Skeletal muscle tissue (tissue), 4 donors: ENCODE data around the gene BLMH. TPM values are rescaled to one million over a fixed set of nuclear protein-coding genes. Genes with fewer than 3 reads are reported as not detected.

Experiments
- H3K27ac ChIP-seq: one replicate; pipeline ENCODE4 v1.7.0; 2013; ENCODE audit warnings: mild to moderate bottlenecking, low read depth, low read length, inconsistent platforms
- H3K27me3 ChIP-seq, 3 donors: one replicate each; pipeline ENCODE4 v1.7.0; 2013; ENCODE audit warnings: low read length in 3 of 3; ENCODE audit not compliant: control insufficient read depth in 3 of 3, insufficient read depth in 3 of 3
- H3K36me3 ChIP-seq, 3 donors: one replicate each; pipeline ENCODE4 v1.7.0; 2013; ENCODE audit warnings: low read length in 3 of 3; ENCODE audit not compliant: control insufficient read depth in 3 of 3, insufficient read depth in 3 of 3
- H3K4me1 ChIP-seq, 3 donors: one replicate each; pipeline ENCODE4 v1.7.0; 2013; ENCODE audit warnings: low read length in 3 of 3, mild to moderate bottlenecking in 3 of 3; ENCODE audit not compliant: control insufficient read depth in 3 of 3, insufficient read depth in 3 of 3
- H3K4me3 ChIP-seq, 3 donors: one replicate each; pipeline ENCODE4 v1.7.0; 2013; ENCODE audit warnings: low read length in 3 of 3
- H3K9ac ChIP-seq, 3 donors: one replicate each; pipeline ENCODE4 v1.7.0; 2013; ENCODE audit warnings: low read length in 3 of 3, mild to moderate bottlenecking in 3 of 3, moderate library complexity in 2 of 3, low read depth in 1 of 3
- H3K9me3 ChIP-seq, 3 donors: one replicate each; pipeline ENCODE4 v1.7.0; 2013; ENCODE audit warnings: low read length in 3 of 3; ENCODE audit not compliant: control insufficient read depth in 3 of 3
- total RNA-seq: library from RNA; depleted of rRNA; stranded (reverse); fragments of >200 nt; gene quantifications from one replicate; pipeline ENCODE4 v1.2.3, GENCODE V29; 2014
- donor health status: Osteomylitis.

BLMH gene
- total RNA-seq, 1 donor from 2014 or later, result 37.1 TPM

DNA sequence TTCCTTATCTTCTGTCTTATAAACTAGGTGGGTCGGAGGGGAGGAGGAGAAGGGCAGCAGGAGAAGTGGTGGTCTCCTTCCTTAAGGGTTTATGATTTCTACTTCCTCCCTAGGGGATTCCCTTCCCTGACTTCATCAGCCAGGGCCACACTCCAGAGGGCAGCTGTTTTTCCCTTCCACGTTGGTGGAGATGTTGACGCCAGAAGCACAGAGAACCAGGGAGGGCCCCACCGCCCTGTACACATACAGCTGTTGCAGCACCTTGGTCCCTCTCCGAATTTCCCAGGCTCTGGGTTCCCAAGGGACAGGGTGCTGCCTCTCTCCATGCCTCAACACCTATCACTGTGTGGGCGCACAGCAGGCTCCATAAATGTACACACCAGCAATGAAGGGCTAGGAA is 50.7 kb downstream of the BLMH start:
- H3K36me3 ChIP-seq, result no peaks in the 10 kb centered on the region
- no peaks in the 10 kb centered on the region for H3K9me3 ChIP-seq
- no peak overlapping the region for H3K9ac ChIP-seq
- H3K4me1 ChIP-seq, result peaks cover 6 to 9% (median 7%) of the 10 kb centered on the region in 3 donors
- H3K4me3 ChIP-seq, result no peak overlapping the region
- H3K27ac ChIP-seq, result no peak overlapping the region
- H3K27me3 ChIP-seq, result peaks cover 19 to 44% (median 38%) of the 10 kb centered on the region in 3 donors

DNA sequence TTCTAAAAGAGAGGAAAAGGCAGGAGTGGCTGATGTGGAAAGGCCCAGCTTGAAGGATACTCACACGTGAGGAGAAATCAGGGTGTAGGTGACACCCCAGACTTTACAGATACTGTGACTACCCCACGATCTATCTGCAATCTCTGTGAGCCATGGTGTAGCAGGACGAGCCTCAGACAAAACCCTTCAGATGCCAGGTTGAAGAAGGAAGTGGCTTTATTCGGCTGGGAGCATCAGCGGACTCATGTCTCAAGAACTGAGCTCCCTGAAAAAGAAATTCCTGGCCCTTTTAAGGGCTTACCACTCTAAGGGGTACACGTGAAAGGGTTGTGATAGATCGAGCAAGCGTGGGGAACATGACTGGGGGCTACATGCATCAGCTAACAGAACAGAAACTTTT is 51.6 kb downstream of the BLMH start:
- Histone ChIP-seq H3K27ac (no peak overlapping the region), H3K4me3 (no peak overlapping the region), H3K9me3 (no peaks in the 10 kb centered on the region), H3K9ac (no peak overlapping the region), H3K36me3 (no peaks in the 10 kb centered on the region), H3K4me1 (peaks cover 14 to 16% (median 15%) of the 10 kb centered on the region in 3 donors), H3K27me3 (peaks cover 26 to 53% (median 47%) of the 10 kb centered on the region in 3 donors)

DNA sequence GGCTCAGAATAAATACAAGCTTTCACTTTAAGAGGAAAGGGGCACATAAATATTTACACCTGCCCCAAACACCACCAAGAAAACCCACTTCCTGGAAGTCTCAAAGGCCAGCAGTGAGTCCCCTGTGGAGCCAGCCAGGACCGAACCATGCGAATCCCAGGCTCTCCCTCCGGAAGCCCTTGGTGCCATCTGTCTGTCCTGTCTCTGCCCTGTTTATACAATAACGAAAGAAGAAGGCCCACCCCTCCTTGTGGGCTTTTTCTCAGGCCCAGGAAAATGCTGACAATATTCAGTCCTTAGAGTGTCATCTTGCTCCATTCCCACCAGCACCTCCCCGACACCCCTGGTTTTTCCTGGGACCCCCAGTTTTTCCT is 52.7 kb downstream of the BLMH start:
- no peak overlapping the region for H3K9ac ChIP-seq
- H3K4me3 ChIP-seq, result no peak overlapping the region
- no peak overlapping the region for H3K27ac ChIP-seq
- H3K4me1 ChIP-seq, result peaks cover 16 to 18% (median 16%) of the 10 kb centered on the region in 3 donors
- H3K36me3 ChIP-seq, result no peaks in the 10 kb centered on the region
- peaks cover 36 to 64% (median 50%) of the 10 kb centered on the region in 3 donors for H3K27me3 ChIP-seq
- H3K9me3 ChIP-seq, result no peaks in the 10 kb centered on the region

DNA sequence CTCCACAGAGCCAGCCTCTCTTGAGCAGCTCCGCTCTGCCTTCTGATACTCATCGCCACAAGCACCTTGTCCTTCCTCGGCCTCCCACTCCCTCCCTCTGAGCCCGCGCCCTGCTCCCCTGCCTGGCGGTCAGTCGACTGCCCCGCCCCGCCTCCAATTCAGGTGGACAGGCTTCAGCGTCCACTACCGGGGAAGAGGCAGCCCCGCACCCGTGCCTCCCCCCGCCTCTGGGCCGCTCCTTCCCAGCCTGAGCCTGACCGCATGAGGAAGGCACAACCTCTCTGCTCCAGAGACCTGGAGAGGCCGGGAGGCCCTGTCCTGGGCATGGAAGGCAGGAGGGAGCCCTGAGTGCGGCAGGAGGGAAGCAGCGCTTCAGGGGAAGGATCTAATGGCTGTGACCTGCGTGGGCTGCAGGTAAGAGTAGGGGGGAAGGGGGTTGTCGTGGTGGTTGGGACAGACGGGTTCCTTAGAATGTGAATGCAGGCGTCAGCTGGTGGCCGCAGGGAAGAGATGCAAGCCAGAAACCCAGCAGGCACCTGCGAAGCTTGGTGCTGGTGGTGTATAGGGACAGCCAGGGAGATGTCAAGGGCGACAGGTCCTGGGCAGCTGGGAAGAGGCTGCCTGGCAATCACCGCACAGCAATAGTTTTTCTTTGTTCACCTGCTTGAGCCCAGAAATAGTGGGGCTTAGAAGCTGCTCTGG is 53.2 kb downstream of the BLMH start:
- H3K27me3 ChIP-seq, result peaks cover 41 to 66% (median 53%) of the 10 kb centered on the region in 3 donors
- H3K4me3 ChIP-seq, result no peak overlapping the region
- no peaks in the 10 kb centered on the region for H3K9me3 ChIP-seq
- H3K9ac ChIP-seq, result no peak overlapping the region
- no peak overlapping the region for H3K27ac ChIP-seq
- no peaks in the 10 kb centered on the region for H3K36me3 ChIP-seq
- H3K4me1 ChIP-seq, result peaks cover 16 to 18% (median 16%) of the 10 kb centered on the region in 3 donors

DNA sequence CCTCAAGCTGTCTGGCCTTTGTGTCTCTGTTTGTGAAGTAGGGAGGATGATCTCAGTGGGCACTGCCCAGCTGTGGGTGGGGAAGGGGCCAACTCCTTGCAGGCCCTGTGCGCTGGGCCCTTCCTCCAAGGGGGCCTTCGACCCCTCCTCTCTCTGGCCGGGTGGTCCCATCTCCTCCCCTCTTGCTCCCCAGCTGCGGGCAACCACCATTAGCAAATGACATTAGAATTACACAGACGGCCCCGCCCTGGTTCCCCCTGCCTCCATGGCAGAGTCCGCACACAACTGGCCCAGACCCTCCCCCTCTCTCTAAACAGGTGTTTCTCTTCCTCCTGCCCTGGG is 53.8 kb downstream of the BLMH start:
- peaks cover 16 to 18% (median 16%) of the 10 kb centered on the region in 3 donors for H3K4me1 ChIP-seq
- H3K9ac ChIP-seq, result no peak overlapping the region
- no peaks in the 10 kb centered on the region for H3K36me3 ChIP-seq
- H3K27me3 ChIP-seq, result peaks cover 43 to 68% (median 53%) of the 10 kb centered on the region in 3 donors
- H3K9me3 ChIP-seq, result no peaks in the 10 kb centered on the region
- no peak overlapping the region for H3K27ac ChIP-seq
- no peak overlapping the region for H3K4me3 ChIP-seq

DNA sequence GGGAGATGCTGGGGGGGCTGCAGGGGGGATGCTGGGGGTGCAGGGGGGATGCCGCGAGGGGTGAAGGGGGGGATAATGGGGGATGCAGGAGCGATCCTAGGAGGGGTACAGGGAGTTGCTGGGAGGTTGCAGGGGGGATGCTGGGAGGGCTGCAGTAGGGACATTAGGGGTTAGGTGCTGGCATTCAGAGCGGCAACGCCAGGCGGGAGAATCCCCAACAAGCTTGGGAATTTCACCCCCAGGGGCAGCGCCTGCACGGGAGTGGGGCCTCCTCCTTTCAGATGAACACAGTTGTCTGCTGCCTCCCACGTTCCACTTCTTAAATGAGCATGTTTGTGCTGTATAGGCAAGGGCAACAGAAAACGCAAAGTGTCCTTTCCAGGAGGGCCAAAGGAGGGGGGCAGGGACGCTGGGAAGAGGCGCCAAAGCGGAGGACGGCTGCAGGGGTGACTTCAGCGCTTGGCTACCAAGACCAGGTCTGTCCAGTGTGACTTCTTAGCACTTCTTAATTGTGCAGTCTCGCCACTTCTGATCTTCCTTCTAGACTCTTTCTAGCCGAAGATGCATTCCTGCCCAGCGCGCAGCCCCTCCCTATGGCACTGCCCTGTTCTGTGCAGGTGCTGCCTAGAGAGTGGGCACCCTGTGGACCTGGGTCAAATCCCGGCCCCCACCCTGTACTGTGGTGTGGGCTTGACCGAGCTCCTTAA is 54.3 kb downstream of the BLMH start:
- H3K27ac ChIP-seq, result no peak overlapping the region
- H3K9me3 ChIP-seq, result no peaks in the 10 kb centered on the region
- H3K27me3 ChIP-seq, result peaks cover 48 to 73% (median 56%) of the 10 kb centered on the region in 3 donors
- H3K9ac ChIP-seq, result no peak overlapping the region
- H3K4me3 ChIP-seq, result no peak overlapping the region
- no peaks in the 10 kb centered on the region for H3K36me3 ChIP-seq
- peaks cover 16 to 18% (median 16%) of the 10 kb centered on the region in 3 donors for H3K4me1 ChIP-seq

DNA sequence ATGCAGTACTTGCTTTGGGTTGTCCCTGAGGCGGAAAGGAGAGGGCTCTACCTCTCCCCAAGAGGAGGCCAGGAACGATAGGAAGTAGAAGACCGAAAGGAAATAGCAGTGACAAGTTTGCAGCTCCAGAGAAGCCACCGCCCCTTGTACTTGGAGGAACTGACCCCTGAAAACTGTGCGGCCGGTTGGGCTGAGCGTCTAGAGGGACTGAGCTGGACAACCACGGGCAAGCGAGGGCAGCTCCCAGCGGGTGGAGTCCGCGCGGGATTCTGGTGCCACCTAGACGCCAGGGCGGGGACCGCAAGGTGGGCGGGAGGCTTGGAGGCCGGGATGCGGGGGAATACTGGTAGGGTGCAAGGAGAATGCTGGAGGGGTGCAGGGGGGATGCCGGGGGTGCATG is 55.0 kb downstream of the BLMH start:
- Histone ChIP-seq H3K9ac (no peak overlapping the region), H3K4me3 (peak overlapping the region in 1 of 3 donors; percentile 14), H3K27me3 (peaks cover 48 to 79% (median 60%) of the 10 kb centered on the region in 3 donors), H3K36me3 (no peaks in the 10 kb centered on the region), H3K9me3 (no peaks in the 10 kb centered on the region), H3K4me1 (peaks cover 16 to 18% (median 16%) of the 10 kb centered on the region in 3 donors), H3K27ac (no peak overlapping the region)

DNA sequence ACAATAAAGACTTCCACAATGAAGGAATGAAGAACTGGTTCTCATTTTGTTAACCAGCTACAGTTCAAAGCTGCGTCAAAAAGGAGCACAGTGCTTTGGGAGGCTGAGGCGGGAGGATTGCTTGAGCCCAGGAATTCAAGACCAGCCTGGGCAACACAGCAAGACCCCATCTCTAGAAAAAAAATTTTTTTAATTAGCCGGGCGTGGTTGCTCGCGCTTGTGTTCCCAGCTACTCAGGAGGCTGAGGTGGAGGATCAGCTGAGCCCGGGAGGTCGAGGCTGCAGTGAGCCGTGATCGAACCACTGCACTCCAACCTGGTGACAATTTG is 55.5 kb downstream of the BLMH start:
- Histone ChIP-seq H3K9ac (no peak overlapping the region), H3K27ac (no peak overlapping the region), H3K9me3 (no peaks in the 10 kb centered on the region), H3K4me1 (peaks cover 16 to 18% (median 16%) of the 10 kb centered on the region in 3 donors), H3K36me3 (no peaks in the 10 kb centered on the region), H3K27me3 (peaks cover 48 to 81% (median 60%) of the 10 kb centered on the region in 3 donors), H3K4me3 (peak overlapping the region in 2 of 3 donors; percentile 43 to 59)

DNA sequence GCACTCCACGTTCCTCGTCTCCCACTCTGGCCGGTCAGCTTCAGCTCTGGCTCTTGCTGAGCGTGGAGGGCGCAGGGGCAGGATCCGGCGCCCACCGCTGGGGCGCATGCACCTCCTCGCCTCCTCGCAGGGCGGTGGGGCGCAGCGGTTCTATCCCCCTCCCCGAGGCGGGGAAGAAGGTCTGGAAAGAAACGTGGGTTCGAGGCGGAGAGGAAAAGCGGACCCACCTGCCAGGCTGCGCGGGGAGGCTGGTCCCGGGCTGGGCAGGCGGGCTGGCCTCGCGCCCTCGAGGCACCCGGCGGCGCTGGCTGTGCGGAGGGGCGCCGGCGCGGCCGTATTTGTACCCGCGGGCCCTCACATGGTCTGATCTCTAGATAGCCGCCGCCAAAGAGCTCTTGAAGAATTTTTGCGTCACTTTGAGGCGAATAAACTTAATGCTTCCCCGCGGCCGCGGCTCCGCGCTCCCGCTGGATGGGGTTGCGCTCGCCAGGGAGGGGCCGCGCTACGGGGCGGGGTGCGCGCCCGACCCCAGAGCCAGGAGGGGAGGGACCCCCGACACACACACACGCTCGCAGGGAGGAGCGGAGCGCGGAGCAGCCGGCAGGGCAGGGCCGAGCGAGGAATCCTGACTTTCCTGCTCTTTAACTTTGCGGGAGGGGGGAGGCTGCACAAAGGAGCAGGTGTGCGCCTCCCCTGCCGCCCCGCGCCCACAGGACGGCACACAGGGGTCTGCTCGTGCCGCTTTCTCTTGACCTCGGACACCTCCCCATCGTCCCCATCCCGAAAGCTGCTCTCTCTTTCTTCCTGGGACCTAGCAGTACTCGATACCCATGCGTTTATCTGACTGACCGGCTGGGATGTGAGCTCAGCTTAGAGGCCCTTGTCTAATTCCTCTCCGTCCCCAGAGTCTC is 56.1 kb downstream of the BLMH start, which contains the start of gene SLC6A4:
Gene SLC6A4, minus strand, starts transcription at position 312 of the 911 bp plus-strand sequence. CDS start 13,739 bp downstream, outside the sequence.
- H3K27ac ChIP-seq, result no peak within 1 kb of the TSS
- H3K9ac ChIP-seq, result peak within 1 kb of the TSS in 1 of 3 donors; percentile 40
- no peaks in the 10 kb centered on the region for H3K9me3 ChIP-seq
- peak within 1 kb of the TSS; percentile 43 to 60 (median 59) for H3K4me3 ChIP-seq
- peaks cover 16 to 18% (median 16%) of the 10 kb centered on the region in 3 donors for H3K4me1 ChIP-seq
- no peaks in the 10 kb centered on the region for H3K36me3 ChIP-seq
- H3K27me3 ChIP-seq, result peaks cover 49 to 77% (median 60%) of the 10 kb centered on the region in 3 donors
